ENCODE results near the gene EIF4EBP2.

The EIF4EBP2 gene

DNA sequence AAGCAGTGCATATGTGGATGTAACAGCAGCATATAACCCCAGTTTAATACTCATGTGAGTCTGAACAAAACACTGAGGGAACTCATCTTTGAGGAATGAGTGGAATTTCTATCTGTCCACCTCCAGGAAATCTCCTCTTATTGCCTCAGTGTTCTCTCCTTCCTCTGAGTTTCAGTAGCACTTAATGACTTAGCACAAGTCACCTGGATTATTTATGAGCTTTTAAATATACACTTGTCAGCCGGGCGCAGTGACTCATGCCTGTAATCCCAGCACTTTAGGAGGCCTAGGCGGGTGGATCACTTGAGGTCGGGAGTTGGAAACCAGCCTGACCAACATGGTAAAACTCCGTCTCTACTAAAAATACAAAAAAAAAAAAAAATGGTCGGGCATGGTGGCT is 25.8 kb upstream of the EIF4EBP2 start:
- DNase-seq (ENCODE audit: low read depth): peak; percentile 98

DNA sequence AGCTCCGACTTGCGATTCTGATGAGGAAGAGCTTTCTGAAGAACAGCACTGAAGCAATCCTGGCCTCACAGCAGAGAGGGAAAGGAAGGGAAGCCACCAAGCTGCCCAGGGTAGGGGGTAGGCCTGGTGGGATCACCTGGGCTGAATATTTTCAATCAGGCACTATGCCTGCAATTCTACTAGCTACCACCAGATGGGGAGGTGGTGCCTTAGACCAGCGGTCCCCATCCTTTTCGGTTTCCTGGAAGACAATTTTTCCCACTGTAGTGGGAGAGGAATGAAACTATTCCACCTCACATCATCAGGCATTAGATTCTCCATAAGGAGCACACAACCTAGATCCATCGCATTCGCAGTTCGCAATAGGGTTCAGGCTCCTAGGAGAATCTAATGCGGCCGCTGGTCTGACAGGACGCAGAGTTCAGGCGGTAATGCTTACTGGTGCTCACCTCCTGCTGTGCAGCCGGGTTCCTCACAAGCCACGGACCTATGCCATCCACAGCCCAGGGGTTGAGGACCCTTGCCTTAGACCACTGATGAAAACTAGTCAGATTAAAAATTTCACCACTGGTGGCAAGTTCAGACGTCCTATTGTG is 24.3 kb upstream of the EIF4EBP2 start:
- peak; percentile 19 for DNase-seq (ENCODE audit: low read depth)

DNA sequence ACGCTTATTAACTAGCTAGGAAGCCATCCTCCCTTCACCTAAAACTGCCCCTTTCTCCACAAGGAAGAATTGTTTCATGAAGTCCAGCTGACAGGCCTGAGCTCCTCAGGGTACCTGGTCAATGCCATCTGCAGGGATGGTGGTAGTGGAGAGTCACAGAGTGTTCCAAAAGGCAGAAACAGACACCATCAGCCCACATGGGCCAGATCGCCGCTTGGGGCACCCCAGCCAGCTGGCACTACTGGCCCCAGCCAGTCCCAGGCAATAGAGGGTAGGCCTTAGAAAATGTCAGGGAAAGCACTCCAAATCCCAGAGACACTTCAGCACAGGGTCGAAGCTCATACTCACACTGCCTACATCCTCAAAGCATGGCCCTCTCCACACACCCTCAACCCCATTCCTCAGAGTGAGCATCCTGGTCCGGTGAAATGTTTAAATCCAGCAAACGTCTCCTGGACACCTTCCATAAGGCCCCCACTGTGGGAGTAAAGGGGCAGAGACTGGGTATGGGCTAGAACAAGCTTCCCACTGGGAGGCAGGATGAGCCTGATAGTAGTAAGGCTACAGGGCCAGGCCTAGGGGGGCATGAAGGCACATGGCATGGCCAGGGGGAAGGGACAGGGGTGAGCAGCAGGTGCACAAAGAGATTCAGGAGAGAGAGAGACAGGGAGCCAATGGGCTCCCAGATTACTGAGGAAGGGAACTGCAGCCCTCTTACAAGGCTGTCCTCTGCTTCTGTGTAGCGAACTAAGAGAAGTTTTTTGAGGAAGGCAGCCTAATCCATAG is 23.4 kb upstream of the EIF4EBP2 start:
- DNase-seq (ENCODE audit: low read depth): no peak

DNA sequence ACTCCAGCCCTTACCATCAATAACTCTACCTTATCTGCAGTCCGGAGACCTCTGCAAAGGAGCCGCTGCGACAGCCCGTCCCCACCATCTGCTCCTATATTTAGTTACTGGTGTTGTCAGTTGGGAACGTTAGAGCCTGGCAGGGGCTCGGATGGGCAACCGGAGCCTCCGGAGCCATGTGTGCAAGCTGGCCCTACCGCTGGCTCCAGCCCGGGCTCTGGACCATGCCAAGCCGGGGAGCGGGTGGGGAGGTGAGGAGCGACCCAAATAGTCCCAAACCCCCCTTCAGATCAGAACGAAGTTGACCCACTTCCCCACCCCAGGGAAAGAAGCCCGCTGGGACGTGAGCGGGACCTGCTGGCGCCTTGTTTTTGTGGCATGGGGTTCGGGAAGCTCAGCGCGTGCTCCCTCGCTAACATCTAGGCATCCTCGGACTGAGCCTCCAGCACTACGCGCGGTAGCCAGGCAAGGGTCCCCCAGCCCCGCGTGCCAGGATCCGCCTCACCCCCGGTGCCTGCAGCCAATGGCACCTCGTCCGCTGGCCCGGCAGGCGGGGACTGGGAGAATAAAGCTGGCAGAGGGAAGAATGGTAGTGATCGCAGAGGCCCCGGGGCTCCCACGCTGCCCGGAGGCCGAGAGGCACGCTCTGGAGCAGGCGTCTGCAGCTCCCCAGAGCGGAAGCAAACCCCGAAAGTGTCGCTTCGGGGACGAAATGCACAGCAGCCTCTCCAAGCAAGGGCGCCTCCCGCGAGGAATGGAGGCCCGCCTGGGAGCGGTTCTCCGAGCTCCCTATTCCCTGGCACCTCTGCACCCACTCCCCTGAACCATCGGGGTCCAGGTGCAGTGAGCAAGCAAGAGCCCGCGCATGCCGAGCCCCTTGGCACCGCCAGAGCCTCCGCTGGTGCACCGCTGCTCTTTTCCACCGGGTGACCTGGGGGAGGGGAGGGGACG is 22.2 kb upstream of the EIF4EBP2 start:
- DNase-seq (ENCODE audit: low read depth): peak; percentile 50

DNA sequence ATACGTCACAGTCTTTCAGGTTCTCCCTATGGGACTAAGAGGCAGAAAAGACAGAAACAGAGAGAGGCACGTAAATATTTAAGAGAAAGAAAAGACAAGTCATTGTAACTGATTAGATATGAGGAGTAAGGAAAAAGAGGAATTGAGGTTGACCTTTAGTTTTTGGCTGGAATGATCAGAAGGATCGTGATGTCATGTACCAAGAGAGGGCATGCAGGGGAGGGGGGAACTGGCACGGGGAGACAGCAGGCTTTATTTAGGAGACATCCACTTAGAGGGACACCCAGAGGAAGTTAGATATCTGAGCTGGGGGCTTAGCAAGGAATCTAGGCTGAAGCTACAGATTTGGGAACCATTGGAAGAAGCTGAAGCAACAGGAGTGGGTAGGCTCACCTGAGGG is 12.3 kb upstream of the EIF4EBP2 start:
- no peak for DNase-seq (ENCODE audit: low read depth)

DNA sequence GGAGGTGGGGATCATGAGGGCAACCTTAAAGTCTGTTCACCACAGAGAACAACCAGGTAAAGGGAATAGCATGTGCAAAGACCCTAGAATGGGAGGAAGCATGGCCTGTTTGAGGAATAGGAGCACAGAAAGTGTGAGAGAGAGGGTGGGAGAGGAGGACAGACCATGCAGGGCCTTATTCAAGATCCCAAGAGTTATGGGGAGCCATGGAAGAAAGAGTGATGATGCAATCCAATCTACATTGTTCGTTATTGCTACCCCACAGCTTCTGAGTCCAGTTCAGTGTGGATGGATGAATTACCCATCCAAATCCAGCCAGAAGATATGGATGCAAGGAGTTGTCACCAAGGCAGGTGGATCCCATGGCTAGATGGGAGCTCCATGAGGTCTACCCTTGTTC is 7.8 kb upstream of the EIF4EBP2 start:
- DNase-seq (ENCODE audit: low read depth): no peak

DNA sequence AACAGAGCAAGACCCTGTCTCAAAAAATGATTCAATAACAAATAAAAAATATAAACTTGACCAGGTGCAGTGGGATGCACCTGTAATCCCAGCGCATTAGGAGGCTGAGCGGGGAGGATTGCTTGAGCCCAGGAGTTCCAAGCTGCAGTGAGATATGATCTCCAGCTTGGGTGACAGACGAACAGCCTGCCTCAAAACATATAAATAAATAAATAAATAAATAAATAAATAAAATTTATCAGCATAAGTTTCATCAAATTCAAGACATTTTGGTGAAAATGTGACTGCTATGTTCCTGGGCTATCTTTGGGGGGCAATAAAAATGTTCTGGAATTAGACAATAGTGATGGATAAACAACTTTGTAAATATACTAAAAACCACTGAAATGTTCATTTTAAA is 4.8 kb upstream of the EIF4EBP2 start:
- DNase-seq (ENCODE audit: low read depth): no peak

DNA sequence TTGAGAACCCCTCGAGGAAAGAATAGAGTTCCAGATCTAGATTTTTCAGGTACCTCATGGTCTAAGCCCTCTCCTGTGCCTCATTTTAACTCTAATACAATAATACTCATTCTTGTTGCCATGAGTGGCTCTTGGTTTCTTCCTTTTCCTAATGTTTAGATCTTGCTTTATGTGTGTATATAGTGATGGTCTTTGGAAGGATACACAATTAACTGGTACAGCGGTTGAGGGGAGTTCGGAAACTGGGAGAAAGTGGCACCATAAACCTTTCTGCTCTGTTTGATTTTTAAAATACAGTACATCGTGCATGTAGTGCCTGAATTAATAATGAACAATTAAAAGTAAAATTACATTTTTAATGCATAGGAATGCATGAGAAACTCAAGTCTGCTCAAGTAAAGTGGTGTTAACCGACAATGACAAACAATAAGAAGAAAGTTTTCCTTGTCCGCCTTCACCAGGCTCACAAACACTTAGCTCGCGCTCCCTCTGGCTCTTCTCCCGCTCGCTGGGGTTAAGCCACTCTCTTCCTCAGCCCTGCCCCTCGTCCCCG is 386 bp upstream of the EIF4EBP2 start:
- no peak for DNase-seq (ENCODE audit: low read depth)

DNA sequence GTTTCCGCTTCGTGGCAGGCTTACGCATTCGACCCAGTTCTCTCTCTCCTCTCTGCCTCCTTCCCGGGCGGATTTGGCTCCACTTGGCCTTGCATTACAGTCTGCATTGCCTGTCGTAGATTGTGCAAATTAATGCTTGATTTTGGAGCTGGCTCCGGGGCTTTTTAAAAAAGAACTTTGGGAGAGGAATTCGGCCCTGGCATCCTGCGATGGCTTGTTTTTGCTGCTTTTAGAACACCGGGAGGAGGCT is 767 bp downstream of the EIF4EBP2 start:
- peak; percentile 53 for DNase-seq (ENCODE audit: low read depth)

DNA sequence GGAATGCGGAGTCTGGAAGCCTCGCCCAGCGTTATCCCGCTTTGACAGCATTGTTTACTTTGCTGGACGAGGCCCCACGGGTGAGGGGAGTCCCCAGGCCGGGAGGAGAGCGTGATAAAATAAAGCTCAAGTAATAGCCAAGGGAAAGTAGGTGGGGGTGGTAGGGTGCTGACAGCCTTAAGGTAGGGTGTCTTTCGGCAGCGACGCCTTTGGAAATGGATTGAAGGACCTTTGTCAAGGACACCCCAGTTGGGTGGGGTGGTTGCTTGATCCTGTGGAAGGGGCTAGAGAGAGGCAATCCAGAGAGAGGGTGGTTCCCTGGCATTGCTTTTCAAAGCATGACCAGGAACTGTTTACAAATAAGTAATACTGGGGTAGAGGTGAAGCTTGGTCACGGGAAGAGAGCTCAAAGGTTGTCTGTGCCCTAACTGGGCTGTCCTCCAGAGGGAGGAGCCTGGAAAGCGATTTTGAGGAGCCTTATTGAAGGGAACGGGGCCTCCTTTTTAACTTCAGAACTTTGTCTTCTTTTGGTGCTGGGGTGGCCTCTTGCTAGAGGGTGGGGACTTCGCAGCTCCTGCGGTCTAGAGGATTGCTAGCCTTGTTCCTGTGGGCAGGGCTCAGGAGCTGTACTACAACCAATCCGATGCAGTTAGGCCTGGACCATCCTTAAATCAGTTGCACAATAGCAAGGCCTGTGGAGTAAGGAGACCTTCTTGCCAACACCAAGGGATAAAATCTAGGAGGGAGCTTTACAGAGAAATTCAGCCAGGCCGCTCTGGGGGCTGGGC is 1.3 kb downstream of the EIF4EBP2 start:
- peak; percentile 88 for DNase-seq (ENCODE audit: low read depth)

DNA sequence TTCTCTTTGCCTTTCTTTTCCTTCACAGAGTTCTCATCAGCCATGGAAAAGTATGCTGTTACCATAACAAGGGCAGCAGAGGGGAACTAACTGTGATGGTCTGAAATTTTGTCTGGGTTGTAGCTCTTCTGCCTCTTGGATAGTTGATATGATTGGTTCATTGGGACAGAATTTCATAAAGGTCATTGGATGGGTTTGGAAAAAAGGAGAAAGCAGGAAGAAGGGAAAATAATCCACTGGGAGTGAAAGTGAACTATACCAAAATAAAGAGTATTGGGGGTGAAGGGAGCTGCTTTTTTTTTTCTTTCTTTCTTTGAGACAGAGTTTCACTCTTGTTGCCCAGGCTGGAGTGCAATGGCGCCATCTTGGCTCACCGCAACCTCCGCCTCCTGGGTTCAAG is 5.8 kb downstream of the EIF4EBP2 start:
- no peak for DNase-seq (ENCODE audit: low read depth)

DNA sequence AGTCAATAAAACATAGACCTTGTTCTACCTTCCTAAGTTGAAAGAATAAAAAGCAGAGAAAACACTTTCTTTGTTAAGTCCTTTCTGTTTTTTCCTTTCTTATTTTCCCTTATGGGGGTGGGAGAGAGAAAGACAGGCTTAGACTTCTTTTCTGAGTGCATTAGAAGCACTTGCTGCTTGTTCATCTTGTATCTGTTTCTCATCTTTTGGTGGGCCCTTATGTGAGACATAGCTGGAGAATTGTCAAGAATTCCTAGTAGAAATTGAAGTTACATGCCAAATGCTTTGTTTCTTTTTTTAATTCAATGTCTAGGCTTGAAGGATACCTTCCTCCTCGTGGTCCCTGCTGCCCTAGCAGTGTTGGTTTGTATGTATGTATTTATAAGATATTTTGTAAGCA is 6.7 kb downstream of the EIF4EBP2 start:
- DNase-seq (ENCODE audit: low read depth): no peak

DNA sequence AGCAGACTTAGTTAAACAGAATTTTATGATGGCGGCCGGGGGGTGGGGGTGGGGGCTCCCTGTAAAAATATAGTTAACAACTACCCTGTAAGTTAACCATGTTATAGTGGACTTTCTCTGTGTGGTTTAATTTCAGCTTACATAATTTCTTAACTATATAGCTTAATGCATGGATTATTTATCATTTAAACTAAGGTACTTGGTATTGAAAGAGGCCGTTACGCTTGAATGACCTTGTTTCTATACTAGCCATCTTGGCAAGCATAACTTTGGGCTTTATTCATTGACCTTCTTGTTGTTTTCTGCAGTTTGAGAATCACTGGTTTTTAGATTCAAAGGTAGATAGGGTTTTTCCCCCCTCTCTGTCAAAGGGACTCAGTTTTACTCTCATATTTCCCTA is 8.4 kb downstream of the EIF4EBP2 start:
- no peak for DNase-seq (ENCODE audit: low read depth)

DNA sequence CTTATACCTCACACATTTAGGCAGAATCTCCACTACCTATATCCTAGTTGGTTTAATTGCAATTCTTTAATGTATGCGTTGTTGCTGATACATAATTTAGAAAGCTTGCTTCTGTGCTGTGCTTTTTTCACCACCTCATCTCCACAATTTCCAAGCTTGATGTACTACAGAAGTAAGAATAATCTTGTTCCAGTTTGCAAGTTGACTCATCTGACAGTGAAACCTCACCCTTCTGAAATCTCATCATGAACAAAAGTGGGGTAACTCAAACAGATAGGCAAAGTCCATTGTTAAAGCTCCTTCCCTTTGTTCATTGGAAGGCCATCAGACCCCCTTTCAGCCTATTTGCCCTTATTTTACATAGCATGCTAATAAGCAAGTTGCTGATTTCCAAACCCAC is 13.6 kb downstream of the EIF4EBP2 start:
- DNase-seq (ENCODE audit: low read depth): peak; percentile 27

DNA sequence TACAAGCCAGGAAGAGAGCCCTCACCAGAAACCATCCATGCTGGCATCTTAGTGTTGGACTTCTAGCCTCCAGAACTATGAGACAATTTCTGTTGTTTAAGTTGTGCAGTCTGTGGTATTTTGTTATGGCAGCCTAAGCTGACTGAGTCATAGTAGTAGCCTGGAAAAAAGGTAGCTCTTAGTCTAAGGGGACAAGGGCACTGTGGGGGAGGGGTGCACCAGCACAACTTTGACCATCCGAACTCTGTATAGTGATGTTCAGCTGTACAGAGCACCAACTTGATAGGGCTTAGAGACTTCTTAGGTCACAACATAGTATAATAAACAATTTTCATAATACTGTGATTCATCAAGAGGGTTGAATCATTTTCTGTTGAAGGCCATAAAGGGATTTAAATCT is 14.3 kb downstream of the EIF4EBP2 start:
- peak; percentile 78 for DNase-seq (ENCODE audit: low read depth)

DNA sequence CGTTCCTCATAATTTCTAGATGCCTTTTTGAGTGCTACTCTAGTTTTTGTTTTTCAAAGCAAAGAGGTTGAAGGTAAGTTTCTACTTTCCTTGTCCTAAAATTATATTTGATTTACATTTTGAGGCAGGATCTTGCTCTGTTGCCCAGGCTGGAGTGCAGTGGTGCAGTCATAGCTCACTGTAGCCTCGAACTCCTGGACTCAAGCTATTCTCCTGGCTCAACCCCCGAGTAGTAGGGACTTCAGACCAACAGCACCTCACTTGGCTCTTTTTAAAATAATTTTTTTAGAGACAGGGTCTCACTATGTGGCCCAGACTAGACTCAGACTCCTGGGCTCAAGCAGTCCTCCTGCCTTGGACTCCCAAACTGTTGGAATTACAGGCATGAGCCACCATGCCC is 14.8 kb downstream of the EIF4EBP2 start:
- no peak for DNase-seq (ENCODE audit: low read depth)

DNA sequence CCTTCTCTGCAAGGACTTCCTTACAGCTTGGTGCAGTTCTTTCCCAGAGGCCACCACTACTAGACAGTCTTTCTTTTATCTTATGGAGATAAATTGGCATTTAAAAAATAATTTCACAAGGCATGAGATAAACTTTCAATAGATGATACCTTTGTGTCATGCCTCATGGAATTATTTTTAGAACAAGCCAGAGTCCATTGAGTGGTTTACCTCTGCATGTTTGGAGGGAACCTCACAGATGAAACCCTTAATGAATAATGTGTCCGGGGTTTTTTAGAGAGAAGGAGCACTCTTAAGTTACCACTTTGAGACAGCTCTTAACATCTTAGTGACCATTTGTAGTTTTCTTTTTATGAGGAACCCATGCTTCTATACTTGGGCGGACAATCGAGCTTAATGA is 20.4 kb downstream of the EIF4EBP2 start:
- DNase-seq (ENCODE audit: low read depth): no peak

DNA sequence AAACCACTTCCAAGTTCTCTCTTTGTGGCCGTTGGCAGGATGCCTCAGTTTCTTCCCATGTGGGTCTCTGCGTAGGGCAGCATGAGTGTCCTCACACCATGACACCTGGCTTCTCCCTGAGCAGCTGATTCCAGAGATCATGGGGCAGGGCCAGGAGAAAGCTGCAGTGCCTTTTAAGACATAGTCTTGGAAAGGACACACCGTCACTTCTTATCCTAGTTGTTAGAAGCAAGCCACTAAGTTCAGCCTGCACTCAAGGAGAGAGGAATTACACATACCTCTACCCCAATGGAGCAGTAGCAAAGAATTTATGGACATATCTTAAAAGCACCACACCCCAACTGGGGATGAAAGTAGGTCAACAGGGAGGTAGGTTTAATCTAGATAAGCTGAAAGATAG is 21.2 kb downstream of the EIF4EBP2 start:
- DNase-seq (ENCODE audit: low read depth): no peak

DNA sequence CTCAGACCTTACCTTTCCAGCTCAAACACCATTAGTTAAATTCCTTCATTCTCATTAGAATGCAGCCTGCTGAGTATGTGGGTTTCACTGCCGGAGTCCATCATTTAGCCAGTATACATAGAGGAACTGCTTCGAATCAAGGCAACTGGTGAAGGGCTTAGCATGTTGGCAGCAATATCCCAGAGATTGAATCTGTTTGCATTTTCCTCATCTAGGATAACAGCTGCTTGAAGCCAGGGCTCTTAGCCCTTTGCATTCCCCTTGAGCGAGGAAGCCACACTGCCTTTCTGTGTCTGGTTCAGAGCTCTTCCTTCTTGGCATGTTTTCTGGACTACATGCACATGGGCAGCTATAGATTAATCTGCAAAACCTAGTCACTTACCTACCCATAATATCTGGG is 22.9 kb downstream of the EIF4EBP2 start:
- no peak for DNase-seq (ENCODE audit: low read depth)

DNA sequence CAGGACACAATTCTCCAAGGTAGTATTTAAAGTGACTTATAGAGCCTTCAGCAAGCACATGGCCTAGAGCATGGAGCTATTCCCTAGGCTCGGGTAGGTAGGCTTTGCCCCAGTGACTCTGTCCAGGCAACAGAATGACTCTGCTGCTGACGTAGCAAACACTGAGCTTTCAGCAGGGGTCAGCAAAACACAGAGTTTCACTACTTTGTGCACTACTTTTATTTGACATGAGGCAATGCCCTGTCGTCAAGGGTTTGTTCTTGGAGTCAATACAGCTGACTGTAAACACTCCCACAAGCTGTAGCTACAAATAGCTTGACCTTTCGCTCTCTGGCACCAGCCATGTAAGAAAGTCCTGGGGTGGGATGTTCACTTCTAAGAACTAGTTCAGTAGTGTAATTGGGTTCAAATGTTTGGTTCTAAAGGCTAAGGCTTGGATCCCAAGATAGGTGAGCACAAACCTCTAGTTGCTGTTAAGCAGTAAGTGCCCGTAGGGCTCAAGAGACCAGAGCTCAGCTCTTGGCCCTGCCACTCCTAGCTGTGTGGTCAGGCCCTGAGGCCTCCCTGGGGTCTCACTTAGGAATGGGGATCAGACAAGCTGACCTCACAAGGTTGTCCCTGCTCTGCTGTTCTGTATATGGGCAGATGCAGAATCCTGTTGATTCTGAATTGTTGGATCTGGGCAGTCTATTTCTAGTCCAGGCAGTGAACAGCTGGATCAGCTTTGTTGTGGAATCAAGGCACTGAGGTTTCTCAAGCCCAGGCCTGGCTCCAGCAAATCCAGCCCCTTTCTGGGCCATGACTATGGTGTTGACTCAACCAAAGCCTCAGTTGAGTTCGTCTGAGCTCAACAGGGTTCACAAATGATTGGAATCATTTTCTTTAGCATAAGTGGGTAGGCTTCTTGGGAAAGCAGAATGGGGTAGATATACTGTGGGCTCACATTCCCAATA is 26.8 kb downstream of the EIF4EBP2 start:
- DNase-seq (ENCODE audit: low read depth): no peak

DNA sequence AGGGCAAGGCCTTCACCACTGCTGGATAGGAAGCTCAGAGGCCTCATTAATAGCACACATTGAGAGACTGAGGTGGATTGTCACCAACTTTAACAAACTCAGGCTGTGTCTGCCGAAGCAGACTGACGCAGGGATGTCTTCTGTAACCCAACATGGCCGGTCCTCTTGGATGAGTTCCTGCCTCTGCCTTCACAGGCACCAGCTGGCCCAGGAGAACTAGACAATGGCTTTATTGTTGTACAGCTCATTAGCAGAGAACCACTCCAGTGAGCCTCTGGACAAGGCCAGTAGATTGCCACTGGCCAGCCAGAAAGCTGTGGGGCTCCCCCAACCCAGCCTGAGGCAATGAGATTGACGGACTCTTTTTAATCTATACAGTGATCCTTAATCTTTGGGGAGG is 28.2 kb downstream of the EIF4EBP2 start:
- DNase-seq (ENCODE audit: low read depth): no peak
